Activated naive CD8-positive, alpha-beta T cell treated with anti-CD3 and anti-CD28 coated beads, Interleukin-2, amount 50 U/mL, for 24 hours (primary cell): ENCODE data around the gene EPAS1.

ENCODE experiments used
- ATAC-seq: fragments of 150-1000 bp; cut with Tn5 transposase; one replicate; pipeline ENCODE4 v1.10.0; 2021
- DNase-seq: peaks from one replicate; pipeline ENCODE4 v3.0.0; 2021
- H3K27ac Mint-ChIP-seq: one replicate; pipeline ENCODE4 v1.8.0; 2021; ENCODE audit warnings: mild to moderate bottlenecking, mixed read lengths
- H3K27me3 Mint-ChIP-seq: one replicate; pipeline ENCODE4 v1.8.0; 2021; ENCODE audit warnings: mixed read lengths
- H3K36me3 Mint-ChIP-seq: one replicate; pipeline ENCODE4 v1.8.0; 2021; ENCODE audit warnings: low read depth, mixed read lengths
- H3K4me1 Mint-ChIP-seq: one replicate; pipeline ENCODE4 v1.8.0; 2021; ENCODE audit warnings: mixed read lengths
- H3K4me3 Mint-ChIP-seq: one replicate; pipeline ENCODE4 v1.8.0; 2021; ENCODE audit warnings: mild to moderate bottlenecking, moderate library complexity, mixed read lengths
- H3K9me3 Mint-ChIP-seq: one replicate; pipeline ENCODE4 v1.8.0; 2021; ENCODE audit warnings: mixed read lengths

EPAS1 gene

GRCh38 chr2:46407852-46408455, 110.7 kb downstream of the EPAS1 start:
- DNase-seq (no peak), ATAC-seq (no peak)
- Mint-ChIP-seq H3K27me3 (no peaks in the 10 kb centered on the region), H3K4me3 (no peak overlapping the region), H3K27ac (no peak overlapping the region), H3K9me3 (no peaks in the 10 kb centered on the region), H3K4me1 (no peaks in the 10 kb centered on the region), H3K36me3 (no peaks in the 10 kb centered on the region)

GRCh38 chr2:46409756-46410155, 112.5 kb downstream of the EPAS1 start:
- no peak for DNase-seq
- Mint-ChIP-seq H3K4me1 (no peaks in the 10 kb centered on the region), H3K9me3 (peaks cover 2% of the 10 kb centered on the region), H3K36me3 (peaks cover under 1% of the 10 kb centered on the region), H3K4me3 (no peak overlapping the region), H3K27me3 (no peaks in the 10 kb centered on the region), H3K27ac (no peak overlapping the region)
- ATAC-seq, result no peak

- DNase-seq (no peak), ATAC-seq (no peak)
- no peaks in the 10 kb centered on the region for H3K27me3 Mint-ChIP-seq
- H3K36me3 Mint-ChIP-seq, result peaks cover 6% of the 10 kb centered on the region
- peaks cover 8% of the 10 kb centered on the region for H3K9me3 Mint-ChIP-seq
- no peaks in the 10 kb centered on the region for H3K4me1 Mint-ChIP-seq
- H3K4me3 Mint-ChIP-seq, result no peak overlapping the region
- H3K27ac Mint-ChIP-seq, result no peak overlapping the region
These were observed 113.4 kb downstream of the EPAS1 start for GRCh38 chr2:46410273-46411244.

- Mint-ChIP-seq H3K27ac (no peak overlapping the region), H3K27me3 (no peaks in the 10 kb centered on the region), H3K4me1 (no peaks in the 10 kb centered on the region), H3K4me3 (no peak overlapping the region), H3K9me3 (peaks cover 15% of the 10 kb centered on the region), H3K36me3 (peaks cover 9% of the 10 kb centered on the region)
- DNase-seq (no peak), ATAC-seq (no peak)
These were observed 114.0 kb downstream of the EPAS1 start for GRCh38 chr2:46411245-46411641.

GRCh38 chr2:46411985-46412384, 114.8 kb downstream of the EPAS1 start:
- ATAC-seq (no peak), DNase-seq (no peak)
- H3K27ac Mint-ChIP-seq, result no peak overlapping the region
- peaks cover 22% of the 10 kb centered on the region for H3K9me3 Mint-ChIP-seq
- no peaks in the 10 kb centered on the region for H3K27me3 Mint-ChIP-seq
- peaks cover 9% of the 10 kb centered on the region for H3K36me3 Mint-ChIP-seq
- no peak overlapping the region for H3K4me3 Mint-ChIP-seq
- H3K4me1 Mint-ChIP-seq, result no peaks in the 10 kb centered on the region

- Mint-ChIP-seq H3K4me3 (no peak overlapping the region), H3K36me3 (peaks cover 11% of the 10 kb centered on the region), H3K9me3 (peaks cover 34% of the 10 kb centered on the region), H3K27ac (no peak overlapping the region), H3K27me3 (no peaks in the 10 kb centered on the region), H3K4me1 (no peaks in the 10 kb centered on the region)
- ATAC-seq, result no peak
- no peak for DNase-seq
These were observed 115.9 kb downstream of the EPAS1 start for GRCh38 chr2:46413111-46413510.

GRCh38 chr2:46413631-46414030, 116.4 kb downstream of the EPAS1 start:
- no peaks in the 10 kb centered on the region for H3K27me3 Mint-ChIP-seq
- peaks cover 36% of the 10 kb centered on the region for H3K9me3 Mint-ChIP-seq
- no peak overlapping the region for H3K27ac Mint-ChIP-seq
- H3K4me1 Mint-ChIP-seq, result no peaks in the 10 kb centered on the region
- DNase-seq (no peak), ATAC-seq (no peak)
- no peak overlapping the region for H3K4me3 Mint-ChIP-seq
- H3K36me3 Mint-ChIP-seq, result peaks cover 11% of the 10 kb centered on the region

- no peak overlapping the region for H3K4me3 Mint-ChIP-seq
- no peak for DNase-seq
- H3K27me3 Mint-ChIP-seq, result no peaks in the 10 kb centered on the region
- H3K27ac Mint-ChIP-seq, result no peak overlapping the region
- peaks cover 11% of the 10 kb centered on the region for H3K36me3 Mint-ChIP-seq
- no peak for ATAC-seq
- peaks cover 36% of the 10 kb centered on the region for H3K9me3 Mint-ChIP-seq
- H3K4me1 Mint-ChIP-seq, result no peaks in the 10 kb centered on the region
These were observed 117.5 kb downstream of the EPAS1 start for GRCh38 chr2:46414701-46415100.

- H3K27me3 Mint-ChIP-seq, result no peaks in the 10 kb centered on the region
- H3K27ac Mint-ChIP-seq, result no peak overlapping the region
- peaks cover 40% of the 10 kb centered on the region for H3K9me3 Mint-ChIP-seq
- ATAC-seq, result no peak
- DNase-seq, result no peak
- H3K4me3 Mint-ChIP-seq, result no peak overlapping the region
- H3K4me1 Mint-ChIP-seq, result no peaks in the 10 kb centered on the region
- peaks cover 11% of the 10 kb centered on the region for H3K36me3 Mint-ChIP-seq
These were observed 119.1 kb downstream of the EPAS1 start for GRCh38 chr2:46416280-46416679.

GRCh38 chr2:46416739-46417403, 119.7 kb downstream of the EPAS1 start:
- H3K4me1 Mint-ChIP-seq, result no peaks in the 10 kb centered on the region
- no peak overlapping the region for H3K4me3 Mint-ChIP-seq
- no peak overlapping the region for H3K27ac Mint-ChIP-seq
- ATAC-seq, result peak; percentile 36
- peaks cover 40% of the 10 kb centered on the region for H3K9me3 Mint-ChIP-seq
- H3K36me3 Mint-ChIP-seq, result peaks cover 11% of the 10 kb centered on the region
- H3K27me3 Mint-ChIP-seq, result no peaks in the 10 kb centered on the region
- no peak for DNase-seq

GRCh38 chr2:46420945-46421344, 123.7 kb downstream of the EPAS1 start:
- Mint-ChIP-seq H3K27me3 (no peaks in the 10 kb centered on the region), H3K4me3 (no peak overlapping the region), H3K9me3 (peaks cover 28% of the 10 kb centered on the region), H3K27ac (no peak overlapping the region), H3K36me3 (peaks cover 2% of the 10 kb centered on the region), H3K4me1 (no peaks in the 10 kb centered on the region)
- ATAC-seq (no peak), DNase-seq (no peak)

GRCh38 chr2:46421361-46421760, 124.2 kb downstream of the EPAS1 start:
- Mint-ChIP-seq H3K27me3 (no peaks in the 10 kb centered on the region), H3K9me3 (peaks cover 24% of the 10 kb centered on the region), H3K4me3 (no peak overlapping the region), H3K36me3 (peaks cover 2% of the 10 kb centered on the region), H3K4me1 (no peaks in the 10 kb centered on the region), H3K27ac (no peak overlapping the region)
- ATAC-seq (no peak), DNase-seq (no peak)

GRCh38 chr2:46422717-46423394, 125.6 kb downstream of the EPAS1 start:
- Mint-ChIP-seq H3K4me3 (no peak overlapping the region), H3K27ac (no peak overlapping the region), H3K36me3 (peaks cover 2% of the 10 kb centered on the region), H3K9me3 (peaks cover 9% of the 10 kb centered on the region), H3K27me3 (no peaks in the 10 kb centered on the region), H3K4me1 (no peaks in the 10 kb centered on the region)
- ATAC-seq (no peak), DNase-seq (no peak)

GRCh38 chr2:46424937-46425336, 127.7 kb downstream of the EPAS1 start:
- no peaks in the 10 kb centered on the region for H3K4me1 Mint-ChIP-seq

More at GRCh38 chr2:46424937-46425336, 127.7 kb downstream of the EPAS1 start:
- DNase-seq, result no peak
- Mint-ChIP-seq H3K9me3 (peaks cover 9% of the 10 kb centered on the region), H3K27ac (no peak overlapping the region), H3K27me3 (no peaks in the 10 kb centered on the region), H3K36me3 (no peaks in the 10 kb centered on the region), H3K4me3 (no peak overlapping the region)
- no peak for ATAC-seq
